CD4-positive, alpha-beta T cell treated with Interleukin-1 beta for 1 hour (primary cell): ENCODE measurements around the gene CACNA2D4.

Source experiments
- DNase-seq, 2 donors: peaks; one replicate each; pipeline ENCODE4 v3.0.0-alpha.2; 2020 to 2022

The CACNA2D4 gene

DNA sequence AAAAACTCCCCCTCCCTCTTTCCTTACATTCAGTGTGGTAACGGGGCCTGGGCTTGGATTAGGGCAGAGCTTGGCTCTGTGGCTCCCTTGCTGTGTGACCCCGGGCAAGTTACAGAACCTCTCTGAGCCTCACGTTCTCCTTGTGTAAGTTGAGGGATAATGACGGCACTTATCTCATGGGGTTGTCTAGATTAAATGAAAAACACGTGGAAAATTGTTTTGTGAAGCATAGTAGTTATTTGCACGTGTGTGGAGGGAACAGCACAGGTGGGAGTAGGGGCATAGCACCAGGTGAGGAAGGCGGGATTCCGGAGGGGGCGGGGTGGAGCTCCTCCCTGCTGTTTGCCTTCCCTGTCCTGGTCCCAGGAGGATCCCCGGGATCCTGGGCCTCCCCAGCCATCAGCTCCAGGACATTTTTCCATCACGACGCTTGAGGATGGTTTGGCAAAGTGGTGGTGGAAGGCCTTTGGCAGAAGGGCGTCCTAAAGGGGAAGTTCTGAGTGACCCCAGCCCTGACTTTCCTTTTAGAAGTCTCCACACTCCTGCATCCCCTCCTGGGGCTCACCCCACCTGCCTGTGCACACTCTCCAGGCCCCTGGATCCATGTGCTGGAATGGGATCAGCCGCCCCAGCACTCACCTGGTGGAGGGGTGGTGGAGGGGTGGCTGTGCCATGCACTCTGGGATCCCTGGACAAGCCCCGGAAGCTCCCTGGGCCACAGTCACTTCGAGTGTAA, 75.4 kb downstream of the CACNA2D4 start:
- no peak for DNase-seq

- no peak for DNase-seq
Observed at GRCh38 chr12:1842183-1842904, 76.1 kb downstream of the CACNA2D4 start.

- no peak for DNase-seq
Observed at GRCh38 chr12:1841586-1842182, 76.8 kb downstream of the CACNA2D4 start.

GRCh38 chr12:1840981-1841425, 77.4 kb downstream of the CACNA2D4 start:
- no peak for DNase-seq

- no peak for DNase-seq
Observed at GRCh38 chr12:1839956-1840951, 78.2 kb downstream of the CACNA2D4 start.

GRCh38 chr12:1839464-1839863, 79.0 kb downstream of the CACNA2D4 start:
- DNase-seq, result no peak

GRCh38 chr12:1838994-1839365, 79.5 kb downstream of the CACNA2D4 start:
- no peak for DNase-seq

GRCh38 chr12:1838205-1838993, 80.1 kb downstream of the CACNA2D4 start:
- DNase-seq, result no peak

DNA sequence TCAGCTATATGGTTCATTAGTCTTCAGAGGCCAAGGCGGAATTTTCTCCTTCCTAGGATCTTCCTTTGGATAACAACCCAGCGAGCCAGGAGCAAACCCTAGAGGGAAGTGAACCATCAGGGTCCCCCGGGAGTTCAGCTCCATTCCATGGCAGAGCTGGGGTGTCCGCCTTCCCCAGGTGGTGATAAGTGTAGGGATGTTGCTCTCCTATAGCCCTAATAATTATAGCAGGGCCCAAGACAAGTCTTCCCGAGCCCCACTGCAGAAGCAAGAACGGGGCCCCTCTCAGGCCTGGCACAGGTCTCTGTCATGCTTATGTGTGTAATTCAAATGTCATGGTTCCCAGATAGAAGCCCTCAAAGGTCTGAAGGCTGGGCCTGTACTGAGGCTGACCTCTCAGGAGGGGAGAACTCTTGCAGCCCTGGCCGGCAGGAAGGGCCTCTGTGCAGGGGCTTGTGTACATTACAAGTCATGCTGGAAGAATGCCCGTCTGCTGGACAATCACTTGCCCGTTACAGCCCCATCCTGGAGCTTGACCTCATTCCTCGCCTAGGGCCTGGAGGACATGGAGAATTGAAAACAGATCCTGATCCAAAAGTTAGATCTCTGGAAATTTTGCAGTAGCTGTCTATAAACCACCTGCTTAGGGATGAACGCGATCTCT, 80.8 kb downstream of the CACNA2D4 start:
- no peak for DNase-seq

DNA sequence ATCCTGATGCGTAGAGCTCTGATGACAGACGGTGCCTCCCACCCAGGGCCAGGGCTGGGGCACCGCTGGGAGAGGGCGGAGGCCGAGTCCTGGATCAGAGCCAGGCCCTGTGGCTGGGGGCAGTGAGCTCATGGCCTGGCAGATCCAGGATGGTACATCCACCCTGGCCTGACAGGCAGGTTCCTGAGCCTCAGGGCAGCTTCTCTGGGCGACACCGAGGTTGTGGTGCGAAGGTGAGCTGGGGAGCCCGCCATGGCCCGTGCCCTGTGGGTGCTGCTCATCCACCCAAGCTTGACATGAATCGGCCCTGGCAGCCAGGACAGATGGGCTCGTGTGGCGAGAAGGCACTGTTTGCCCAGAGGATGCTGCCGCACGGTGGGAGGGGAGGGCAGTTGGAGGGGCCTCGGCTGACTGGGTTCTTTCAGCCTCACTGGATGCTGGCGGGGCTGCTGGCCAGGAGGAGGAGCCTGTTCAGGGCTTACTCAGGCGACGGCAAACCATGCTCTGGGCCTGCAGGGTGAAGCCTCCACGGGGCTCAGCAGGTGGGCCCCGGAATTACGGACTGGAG, 81.5 kb downstream of the CACNA2D4 start:
- DNase-seq, result no peak

- DNase-seq, result no peak
Observed at GRCh38 chr12:1836241-1836803, 82.1 kb downstream of the CACNA2D4 start.

GRCh38 chr12:1835211-1836131, 83.0 kb downstream of the CACNA2D4 start:
- no peak for DNase-seq

- no peak for DNase-seq
Observed at GRCh38 chr12:1834186-1834925, 84.1 kb downstream of the CACNA2D4 start.

DNA sequence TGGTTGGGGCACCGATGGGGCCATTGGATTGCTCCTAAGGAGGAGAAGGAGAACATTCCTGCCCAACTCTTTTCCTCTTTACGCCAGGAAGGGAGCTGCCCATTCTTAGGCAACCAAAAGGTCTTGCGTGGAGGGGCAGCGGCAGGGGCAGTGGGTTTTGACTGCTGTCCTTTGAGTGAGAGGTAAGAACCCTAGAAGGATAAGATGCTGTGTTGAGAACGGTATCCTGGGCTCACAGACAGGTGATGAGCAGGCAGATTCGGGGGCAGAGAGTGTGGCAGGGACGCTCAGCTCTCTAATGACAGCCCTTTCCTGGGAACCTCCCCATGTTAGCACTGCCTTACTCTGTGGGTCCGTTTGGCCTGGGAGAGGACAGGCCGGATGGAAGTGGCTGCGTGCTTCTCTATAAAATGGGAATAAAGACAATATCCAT, 84.8 kb downstream of the CACNA2D4 start:
- no peak for DNase-seq

DNA sequence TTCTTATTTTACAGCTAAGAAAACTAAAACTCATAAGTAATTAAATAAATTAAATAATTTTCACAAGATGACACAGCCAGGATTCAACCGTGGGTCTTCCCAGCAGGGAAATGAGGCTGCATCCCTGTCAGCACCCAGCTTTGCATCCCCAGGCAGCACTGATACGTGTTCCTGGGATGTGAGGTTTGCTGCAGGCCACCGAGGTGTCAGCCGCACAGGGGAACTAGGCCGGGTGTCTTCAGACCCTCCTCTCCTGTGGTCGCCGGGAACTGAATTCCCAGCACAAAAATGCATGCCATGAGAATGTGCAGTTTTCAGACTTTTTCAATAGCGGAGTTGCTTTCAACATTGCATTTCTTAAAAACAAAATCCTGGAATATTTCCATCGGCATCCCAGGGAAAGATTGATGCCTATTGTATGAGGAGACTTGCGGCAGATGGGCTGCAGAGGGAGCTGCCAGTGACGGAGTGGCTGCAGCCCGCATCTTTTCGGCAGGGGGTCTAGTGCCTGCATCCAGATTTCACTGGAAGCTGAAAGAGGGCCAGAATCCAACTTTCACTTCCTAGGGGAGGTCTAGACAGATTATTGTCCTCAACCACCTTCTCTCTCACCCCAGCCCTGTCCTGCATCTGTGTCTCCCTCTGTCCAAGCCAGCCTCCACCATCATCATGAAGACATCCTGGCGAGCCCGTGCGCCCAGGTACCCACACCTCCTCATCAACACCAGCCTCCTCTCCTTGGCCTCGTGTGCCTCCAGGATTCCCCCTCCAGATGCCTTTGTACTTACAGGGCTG, 85.5 kb downstream of the CACNA2D4 start:
- no peak for DNase-seq

GRCh38 chr12:1830981-1831963, 87.2 kb downstream of the CACNA2D4 start:
- DNase-seq, result no peak
